HG03039 (cell line): ENCODE measurements around the gene PRRC2C.

Experiments
- ATAC-seq: cut with Tn5 transposase; IDR thresholded peaks from one replicate; pipeline ENCODE4 v1.9.1; 2021; ENCODE audit warnings: mild to moderate bottlenecking, moderate library complexity; ENCODE audit not compliant: unreplicated experiment

PRRC2C gene

DNA sequence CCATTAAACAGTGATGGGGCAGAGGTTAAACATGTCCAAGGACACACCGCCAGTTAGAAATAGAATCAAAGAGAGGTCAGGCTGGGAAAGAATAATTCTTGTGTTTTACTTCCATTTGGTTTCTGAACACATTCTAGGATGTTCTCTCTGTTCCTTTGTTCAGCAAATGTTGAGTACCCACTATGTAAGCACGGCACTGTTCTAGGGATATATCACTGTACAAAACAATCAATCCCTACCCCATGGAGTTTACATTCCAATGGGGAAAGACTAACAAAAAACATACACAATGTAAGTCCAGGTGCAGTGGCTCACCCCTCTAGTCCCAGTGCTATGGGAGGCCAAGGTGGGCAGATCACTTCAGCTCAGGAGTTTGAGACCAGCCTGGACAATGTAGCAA, 142.9 kb downstream of the PRRC2C start:
- ATAC-seq: no peak

DNA sequence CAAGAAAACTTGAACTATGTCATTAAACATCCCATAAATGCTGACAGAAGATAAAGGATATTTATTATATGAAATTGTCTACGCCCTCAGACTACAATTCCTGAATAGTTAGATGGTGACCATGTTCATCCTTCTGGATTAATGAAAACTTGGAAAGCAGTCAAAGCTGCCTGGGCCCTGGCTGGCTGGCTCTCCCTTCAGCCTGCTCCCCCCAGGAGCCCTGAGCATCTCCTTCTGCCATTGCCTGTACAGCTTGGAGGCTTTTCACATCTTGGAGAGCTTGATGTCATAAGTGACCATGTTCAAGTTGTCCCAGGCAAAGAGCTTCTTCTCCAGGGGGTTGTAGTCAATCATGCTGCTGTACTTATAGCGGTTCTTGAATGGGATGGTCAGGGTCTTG, 150.3 kb downstream of the PRRC2C start:
- no peak for ATAC-seq

DNA sequence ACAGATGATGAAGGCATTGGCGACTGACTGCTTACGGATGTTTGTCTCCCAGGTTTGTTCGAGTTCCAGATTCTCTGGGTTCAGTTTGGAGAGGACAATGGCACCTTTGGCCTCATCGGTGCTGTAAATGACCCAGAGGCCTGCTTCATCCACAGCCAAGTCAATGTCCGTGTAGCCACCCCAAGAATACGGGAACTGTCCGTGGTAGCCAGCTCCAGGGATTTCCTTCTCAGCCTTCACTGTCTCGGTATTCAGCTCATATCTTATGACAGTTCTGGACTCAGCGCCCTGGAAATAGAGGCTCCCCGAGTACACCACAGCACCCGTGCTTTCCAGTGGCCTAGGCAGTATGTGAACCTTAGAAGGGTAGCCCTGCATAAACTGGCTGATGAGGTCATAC, 150.8 kb downstream of the PRRC2C start:
- ATAC-seq: no peak

DNA sequence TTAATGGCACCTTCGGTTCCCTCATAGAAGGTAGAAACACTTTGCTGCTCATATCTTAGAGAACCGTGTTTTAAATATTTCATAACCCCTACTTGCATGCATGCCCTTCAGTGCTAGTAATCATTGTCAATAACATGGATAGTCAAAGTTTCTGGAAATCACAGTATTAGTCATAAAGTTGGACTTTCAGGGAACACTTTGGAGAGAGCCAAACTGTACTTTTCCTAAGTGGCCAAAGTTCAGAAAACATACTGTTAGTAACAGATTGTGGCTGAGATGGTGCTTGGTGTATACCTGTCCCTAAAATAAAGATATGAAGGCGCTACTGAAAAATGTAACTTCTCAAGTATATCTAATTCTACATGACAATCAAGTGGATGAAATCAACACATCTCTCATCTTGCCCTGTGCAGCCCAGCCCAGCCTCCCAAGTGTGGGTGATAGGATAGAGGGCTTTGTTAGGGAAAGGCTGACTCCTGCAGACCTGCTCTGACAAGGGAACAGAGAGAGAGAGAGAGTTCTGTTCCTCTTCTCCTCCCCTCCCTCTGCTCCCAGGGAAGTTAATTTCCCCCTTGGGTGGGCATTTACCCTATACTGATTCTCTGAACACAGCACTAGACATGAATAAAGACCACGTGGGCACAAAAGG, 152.7 kb downstream of the PRRC2C start:
- no peak for ATAC-seq

DNA sequence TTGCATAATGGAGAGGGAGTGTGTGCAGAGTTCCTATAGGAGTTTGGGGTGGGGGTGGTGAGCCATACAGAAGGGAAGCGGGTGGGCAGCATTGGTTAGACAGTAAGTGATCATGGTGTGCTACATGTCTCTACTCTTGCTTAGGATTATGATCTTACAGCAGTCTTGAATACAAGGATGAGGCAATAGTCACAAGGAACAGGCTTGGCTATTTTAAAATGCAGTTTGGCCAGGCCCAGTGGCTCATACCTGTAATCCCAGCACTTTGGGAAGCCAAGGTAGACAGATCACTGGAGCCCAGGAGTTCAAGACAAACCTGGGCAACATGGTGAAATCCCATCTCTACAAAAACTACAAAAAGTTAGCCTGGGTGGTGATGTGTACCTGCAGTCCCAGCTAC, 154.9 kb downstream of the PRRC2C start:
- no peak for ATAC-seq

DNA sequence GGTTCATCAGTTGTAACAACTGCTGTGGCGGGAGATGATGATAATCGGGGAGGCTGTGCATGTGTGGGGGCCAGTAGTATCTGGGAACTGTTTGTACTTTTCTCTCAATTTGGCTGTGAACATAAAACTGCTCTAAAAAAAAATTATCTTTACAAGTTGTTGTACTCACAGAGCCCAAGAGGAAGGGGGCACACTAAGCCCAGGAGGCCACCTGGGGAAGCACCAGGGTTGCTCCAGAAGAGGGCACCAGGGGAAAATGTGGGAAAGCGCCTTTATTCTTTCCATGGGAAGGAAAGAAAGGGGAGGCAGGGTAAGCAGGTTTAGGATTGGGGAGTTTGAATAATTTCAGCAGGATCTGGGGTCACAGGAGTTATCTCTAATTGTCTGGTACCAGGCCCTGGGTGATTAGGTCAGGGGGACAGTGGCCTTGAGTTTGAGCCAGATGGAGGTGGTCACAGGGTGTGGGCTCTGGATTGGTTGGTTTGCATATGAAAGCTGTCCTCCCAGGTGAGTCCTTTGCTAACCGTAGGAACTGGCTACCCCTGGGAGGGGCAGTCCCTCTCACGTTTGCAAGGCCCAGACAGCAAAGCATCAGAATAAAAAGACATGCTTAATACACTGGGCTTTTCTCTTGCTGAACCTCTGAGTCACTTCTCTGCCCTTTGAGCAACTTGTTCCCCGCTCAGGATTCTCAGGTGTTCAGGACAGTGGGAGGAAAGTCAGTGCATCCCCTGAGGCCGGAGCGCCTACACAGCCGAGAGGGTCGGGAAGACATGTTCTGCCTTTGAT, 155.9 kb downstream of the PRRC2C start:
- ATAC-seq: no peak

DNA sequence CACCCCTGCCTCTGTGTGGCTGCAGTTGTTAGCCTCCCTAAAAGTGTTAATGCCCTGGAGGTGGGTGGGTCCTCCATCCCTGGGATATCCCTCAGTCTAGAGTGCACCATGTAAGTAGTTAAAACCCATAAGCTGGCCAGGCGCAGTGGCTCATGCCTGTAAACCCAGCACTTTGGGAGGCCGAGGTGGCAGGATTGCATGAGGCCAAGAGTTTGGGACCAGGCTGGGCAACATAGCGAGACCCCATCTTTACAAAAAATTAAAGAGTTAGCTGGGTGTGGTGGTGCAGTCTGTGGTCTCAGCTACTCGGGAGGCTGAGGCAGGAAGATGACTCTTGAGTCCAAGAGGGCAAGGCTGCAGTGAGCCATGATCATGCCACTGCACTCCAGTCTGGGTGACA, 156.9 kb downstream of the PRRC2C start:
- ATAC-seq: no peak
